Endothelial cell of umbilical vein (primary cell): ENCODE results near the gene RAD51B. TPM values are rescaled to one million over a fixed set of nuclear protein-coding genes. Genes with fewer than 3 reads are reported as not detected.

ENCODE experiments used
- BruUV-seq: library from RNA; stranded (reverse); fragments of 400-500 nt; replicated peaks from 2 replicates; lab custom pipeline; 2021; lab: Mats Ljungman, UMichigan
- CTCF ChIA-PET: fragments of 300-600, 350-600 bp; sonication (Branson Sonifier 250); formaldehyde crosslinking; loops from one replicate; lab custom pipeline; 2021; ENCODE audit warnings: antibody characterized with exemption, inconsistent platforms; lab: Charles Lee
- POLR2A ChIA-PET: fragments of 300-600, 350-600 bp; sonication (Branson Sonifier 250); formaldehyde crosslinking; loops from one replicate; lab custom pipeline; 2021; ENCODE audit warnings: antibody characterized with exemption, inconsistent platforms; lab: Charles Lee
- DNase-seq: peaks from one replicate; pipeline ENCODE4 v3.0.0-alpha.2; 2011; ENCODE audit warnings: low read depth, low spot score
- FAIRE-seq: peaks from 2 replicates; lab custom pipeline; 2011; peaks lifted over from hg19 to GRCh38; lab: Jason Lieb, UNC
- H2AFZ ChIP-seq: 2 replicates; pipeline ENCODE4 v1.6.0; 2012; ENCODE audit warnings: low read depth, low read length, control low read depth, inconsistent platforms
- H3K27ac ChIP-seq: 2 replicates; pipeline ENCODE4 v1.5.1; 2011; ENCODE audit warnings: low read depth, mild to moderate bottlenecking, control low read depth, low read length, moderate library complexity; ENCODE audit not compliant: insufficient read depth
- H3K27me3 ChIP-seq, 2 experiments: 2 replicates each; pipeline versions ENCODE4 v1.6.0 to v1.6.1; 2011; ENCODE audit warnings: low read length in 2 of 2, mixed read lengths in 1 of 2; ENCODE audit not compliant: control insufficient read depth in 2 of 2, insufficient read depth in 2 of 2
- H3K36me3 ChIP-seq, 2 experiments: 2 replicates in 1 of 2; 3 replicates in 1 of 2; pipeline ENCODE4 v1.5.1; 2011; ENCODE audit warnings: low read length in 2 of 2, mild to moderate bottlenecking in 1 of 2, moderate library complexity in 1 of 2; ENCODE audit not compliant: control insufficient read depth in 2 of 2, insufficient read depth in 2 of 2; ENCODE audit errors: extremely low read depth in 1 of 2
- H3K4me1 ChIP-seq: 3 replicates; pipeline ENCODE4 v1.5.1; 2011; ENCODE audit warnings: mild to moderate bottlenecking, low read length; ENCODE audit not compliant: control insufficient read depth, insufficient read depth; ENCODE audit errors: extremely low read depth
- H3K4me2 ChIP-seq: 2 replicates; pipeline ENCODE4 v1.6.1; 2011; ENCODE audit warnings: low read length, control low read depth, mixed read lengths; ENCODE audit not compliant: insufficient read depth
- H3K4me3 ChIP-seq, 3 experiments: fragments of 200-600 bp in 1 of 3; sonication (generic), shearing (Covaris generic) in 1 of 3; replicated peaks in 1 of 3; 2 replicates each; pipeline ENCODE4 v1.5.1; 2011 to 2016; ENCODE audit warnings: control low read depth in 3 of 3, low read length in 3 of 3, mild to moderate bottlenecking in 2 of 3, inconsistent platforms in 1 of 3, low read depth in 1 of 3, moderate library complexity in 1 of 3; ENCODE audit not compliant: insufficient read depth in 1 of 3
- H3K79me2 ChIP-seq: 2 replicates; pipeline ENCODE4 v1.6.0; 2012; ENCODE audit warnings: low read length, inconsistent platforms; ENCODE audit not compliant: control insufficient read depth, insufficient read depth
- H3K9ac ChIP-seq: replicated peaks from 2 replicates; pipeline ENCODE3; 2011; ENCODE audit warnings: low read length, control low read depth; ENCODE audit not compliant: insufficient read depth; ENCODE audit errors: extremely low read depth
- H3K9me1 ChIP-seq: replicated peaks from 3 replicates; pipeline ENCODE4 v1.6.0; 2011; ENCODE audit warnings: mild to moderate bottlenecking, low read length; ENCODE audit not compliant: control insufficient read depth, insufficient read depth; ENCODE audit errors: extremely low read depth
- H3K9me3 ChIP-seq: replicated peaks from 2 replicates; pipeline ENCODE4 v1.5.1; 2012; ENCODE audit warnings: low read length, inconsistent platforms; ENCODE audit not compliant: control insufficient read depth, insufficient read depth
- H4K20me1 ChIP-seq: replicated peaks from 2 replicates; pipeline ENCODE3; 2011; ENCODE audit warnings: mild to moderate bottlenecking, low read length; ENCODE audit not compliant: control insufficient read depth, insufficient read depth; ENCODE audit errors: extremely low read depth
- EZH2 ChIP-seq: IDR thresholded peaks from 2 replicates; pipeline ENCODE4 v1.6.1; 2012; ENCODE audit warnings: borderline replicate concordance, low read depth, mild to moderate bottlenecking, moderate library complexity, low read length, inconsistent platforms; ENCODE audit not compliant: severe bottlenecking
- FOS ChIP-seq: IDR thresholded peaks from 2 replicates; pipeline ENCODE4 v1.6.1; 2011; ENCODE audit warnings: mild to moderate bottlenecking, low read length, moderate library complexity, borderline replicate concordance; ENCODE audit not compliant: insufficient read depth
- GATA2 ChIP-seq: IDR thresholded peaks from 2 replicates; pipeline ENCODE4 v1.7.0; 2011; ENCODE audit warnings: low read depth, mild to moderate bottlenecking, moderate library complexity, mixed read lengths, low read length; ENCODE audit not compliant: insufficient read length, insufficient read depth
- JUN ChIP-seq: IDR thresholded peaks from 2 replicates; pipeline ENCODE4 v1.6.1; 2011; ENCODE audit warnings: borderline replicate concordance, low read depth; ENCODE audit not compliant: insufficient read length, insufficient read depth
- MAX ChIP-seq: IDR thresholded peaks from 2 replicates; pipeline ENCODE4 v1.6.1; 2011; ENCODE audit not compliant: insufficient read depth, insufficient read length
- MYC ChIP-seq: IDR thresholded peaks from one replicate; pipeline ENCODE4 v1.6.1; 2011; ENCODE audit warnings: mild to moderate bottlenecking, low read depth, low read length
- POLR2A ChIP-seq: IDR thresholded peaks from 2 replicates; pipeline ENCODE4 v1.6.1; 2012; ENCODE audit warnings: low read depth, mild to moderate bottlenecking, control low read depth, low read length
- POLR2AphosphoS5 ChIP-seq: IDR thresholded peaks from 2 replicates; pipeline ENCODE4 v1.6.1; 2012; ENCODE audit warnings: low read depth, mild to moderate bottlenecking, control low read depth, low read length, moderate library complexity; ENCODE audit not compliant: insufficient read depth
- dilution Hi-C: fragments of 300-500 bp; cut with MboI; formaldehyde crosslinking; loops from one replicate; pipeline ENCODE4 v1.15.0; 2019; ENCODE audit warnings: low sequenced_read_pairs; ENCODE audit not compliant: extremely low pct_ligation_motif_present
- intact Hi-C: fragments of 100-400 bp; cut with micrococcal nuclease; formaldehyde crosslinking; loops from one replicate; pipeline ENCODE4 v1.10.0; 2022
- polyA plus RNA-seq, 4 experiments: library from polyadenylated mRNA; depleted of rRNA in 3 of 4; stranded (reverse) in 3 of 4; unstranded in 1 of 4; fragments of >200 nt; gene quantifications; 2 replicates each; pipeline versions ENCODE4 v1.2.1 to v1.2.3, GENCODE V29; 2011 to 2012; ENCODE audit warnings: missing spikeins in 1 of 4
- total RNA-seq: library from RNA; stranded (reverse); gene quantifications from 2 replicates; pipeline ENCODE4 v1.2.3, GENCODE V29; 2021
- TF ChIP-seq, protein P1 (sequence below), 2 donors: IDR thresholded peaks; 1 replicate in 1 of 2; 2 replicates in 1 of 2; pipeline ENCODE4 v1.5.1; 2011; ENCODE audit warnings: low read length in 2 of 2, mild to moderate bottlenecking in 2 of 2, moderate library complexity in 2 of 2, control low read depth in 1 of 2, inconsistent platforms in 1 of 2, low read depth in 1 of 2; ENCODE audit not compliant: insufficient read depth in 1 of 2; ENCODE audit errors: extremely low read depth in 1 of 2

Gene RAD51B
- total and polyA plus RNA-seq, 2 donors (not counting 3 experiments of a cell fraction or from before 2014, with no cell fraction given), result 3.9 to 19.0 TPM

GRCh38 chr14:67996235-67996634, 176.7 kb downstream of the RAD51B start:
- no TSS peak for BruUV-seq
- Histone ChIP-seq H2AFZ (no peak overlapping the region), H3K79me2 (no peaks in the 10 kb centered on the region), H3K9me1 (no peaks in the 10 kb centered on the region), H3K27me3 (no peaks in the 10 kb centered on the region), H4K20me1 (no peaks in the 10 kb centered on the region), H3K9ac (no peak overlapping the region), H3K9me3 (no peaks in the 10 kb centered on the region), H3K36me3 (no peaks in the 10 kb centered on the region), H3K4me2 (no peak overlapping the region), H3K4me3 (no peak overlapping the region), H3K4me1 (no peaks in the 10 kb centered on the region), H3K27ac (no peak overlapping the region)
- TF ChIP-seq JUN (no peak), GATA2 (no peak), MAX (no peak), POLR2AphosphoS5 (no peak), FOS (no peak), MYC (no peak), POLR2A (no peak), EZH2 (no peak)
- TF ChIP-seq, protein P1, sequence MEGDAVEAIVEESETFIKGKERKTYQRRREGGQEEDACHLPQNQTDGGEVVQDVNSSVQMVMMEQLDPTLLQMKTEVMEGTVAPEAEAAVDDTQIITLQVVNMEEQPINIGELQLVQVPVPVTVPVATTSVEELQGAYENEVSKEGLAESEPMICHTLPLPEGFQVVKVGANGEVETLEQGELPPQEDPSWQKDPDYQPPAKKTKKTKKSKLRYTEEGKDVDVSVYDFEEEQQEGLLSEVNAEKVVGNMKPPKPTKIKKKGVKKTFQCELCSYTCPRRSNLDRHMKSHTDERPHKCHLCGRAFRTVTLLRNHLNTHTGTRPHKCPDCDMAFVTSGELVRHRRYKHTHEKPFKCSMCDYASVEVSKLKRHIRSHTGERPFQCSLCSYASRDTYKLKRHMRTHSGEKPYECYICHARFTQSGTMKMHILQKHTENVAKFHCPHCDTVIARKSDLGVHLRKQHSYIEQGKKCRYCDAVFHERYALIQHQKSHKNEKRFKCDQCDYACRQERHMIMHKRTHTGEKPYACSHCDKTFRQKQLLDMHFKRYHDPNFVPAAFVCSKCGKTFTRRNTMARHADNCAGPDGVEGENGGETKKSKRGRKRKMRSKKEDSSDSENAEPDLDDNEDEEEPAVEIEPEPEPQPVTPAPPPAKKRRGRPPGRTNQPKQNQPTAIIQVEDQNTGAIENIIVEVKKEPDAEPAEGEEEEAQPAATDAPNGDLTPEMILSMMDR (IDR thresholded peaks at IDR 0.05; ENCODE audit: extremely low read depth in 1 of 2, insufficient read depth in 1 of 2, low read depth in 1 of 2, low read length in 2 of 2), result no peak
- intact Hi-C loops (no loop called here), dilution Hi-C loops (no loop called here)
- DNase-seq, result no peak
- POLR2A ChIA-PET, result no interaction called here
- CTCF ChIA-PET, result no interaction called here
- FAIRE-seq, result no peak
